Spleen (tissue), 7 donors: ENCODE results near the gene KDM4B.

Experiments
- POLR2A ChIP-seq, 3 donors: fragments of 450-650 bp; IDR thresholded peaks; one replicate each; pipeline ENCODE4 v1.5.1; 2017; ENCODE audit warnings: antibody characterized with exemption in 3 of 3, mild to moderate bottlenecking in 1 of 3
- POLR2AphosphoS5 ChIP-seq, 3 donors: sonication (generic); formaldehyde crosslinking; IDR thresholded peaks; one replicate each; pipeline ENCODE4 v1.5.1; 2017; ENCODE audit warnings: antibody characterized with exemption in 3 of 3
- TF ChIP-seq, protein P1 (sequence below), 11 experiments: fragments of 200-600 bp in 7 of 11; fragments of 450-650 bp in 4 of 11; sonication (generic) in 4 of 11; IDR thresholded peaks in 8 of 11; conservative IDR thresholded peaks in 3 of 11; 1 replicate in 7 of 11; 2 replicates in 4 of 11; pipeline versions ENCODE4 v1.4.0 to v1.8.0; 2016 to 2021; ENCODE audit warnings: antibody characterized with exemption in 11 of 11, inconsistent platforms in 4 of 11, mild to moderate bottlenecking in 1 of 11
- donor health status: DM: no; HTN: no; CAD: no; lungs with moderate emphysema.
- donor health status: DM: no; HTN: no; CAD: no.
- donor health status: DM: no; HTN: no; CAD: no.

DNA sequence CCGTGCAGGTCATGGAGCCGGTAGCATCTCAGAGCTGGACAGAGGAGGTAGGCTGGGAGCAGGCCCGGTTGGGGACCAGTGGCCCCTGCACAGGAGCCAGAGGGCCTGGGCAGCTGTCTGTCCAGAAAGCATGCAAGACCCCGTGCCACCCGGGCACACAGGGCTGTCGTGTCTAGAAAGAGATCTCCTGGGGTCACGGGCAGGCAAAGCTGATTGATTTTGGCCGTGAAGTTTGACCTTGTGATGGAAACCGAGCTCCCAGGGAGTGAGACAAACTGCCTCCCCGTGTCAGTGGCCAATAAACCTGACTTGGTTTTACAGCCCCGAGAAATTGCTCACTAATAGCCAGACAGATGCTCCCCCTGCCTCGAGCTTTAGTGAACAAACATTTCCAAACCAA is 98.8 kb downstream of the KDM4B start:
- TF ChIP-seq, protein P1, sequence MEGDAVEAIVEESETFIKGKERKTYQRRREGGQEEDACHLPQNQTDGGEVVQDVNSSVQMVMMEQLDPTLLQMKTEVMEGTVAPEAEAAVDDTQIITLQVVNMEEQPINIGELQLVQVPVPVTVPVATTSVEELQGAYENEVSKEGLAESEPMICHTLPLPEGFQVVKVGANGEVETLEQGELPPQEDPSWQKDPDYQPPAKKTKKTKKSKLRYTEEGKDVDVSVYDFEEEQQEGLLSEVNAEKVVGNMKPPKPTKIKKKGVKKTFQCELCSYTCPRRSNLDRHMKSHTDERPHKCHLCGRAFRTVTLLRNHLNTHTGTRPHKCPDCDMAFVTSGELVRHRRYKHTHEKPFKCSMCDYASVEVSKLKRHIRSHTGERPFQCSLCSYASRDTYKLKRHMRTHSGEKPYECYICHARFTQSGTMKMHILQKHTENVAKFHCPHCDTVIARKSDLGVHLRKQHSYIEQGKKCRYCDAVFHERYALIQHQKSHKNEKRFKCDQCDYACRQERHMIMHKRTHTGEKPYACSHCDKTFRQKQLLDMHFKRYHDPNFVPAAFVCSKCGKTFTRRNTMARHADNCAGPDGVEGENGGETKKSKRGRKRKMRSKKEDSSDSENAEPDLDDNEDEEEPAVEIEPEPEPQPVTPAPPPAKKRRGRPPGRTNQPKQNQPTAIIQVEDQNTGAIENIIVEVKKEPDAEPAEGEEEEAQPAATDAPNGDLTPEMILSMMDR (IDR thresholded peaks at IDR 0.05 in 8 of 11, conservative IDR thresholded peaks at IDR 0.05 in 3 of 11): no peak
- TF ChIP-seq POLR2A (IDR thresholded peaks at IDR 0.05) (no peak), POLR2AphosphoS5 (IDR thresholded peaks at IDR 0.05) (no peak)
